Neural progenitor cell (in vitro differentiated cells): ENCODE results near the gene RPEL1.

Source experiments
- EZH2 ChIP-seq: fragments of 200-600 bp; sonication (generic); IDR thresholded peaks from 2 replicates; pipeline ENCODE4 v1.6.1; 2017; ENCODE audit warnings: antibody characterized with exemption, mild to moderate bottlenecking, moderate library complexity
- TF ChIP-seq, protein P1 (sequence below): fragments of 200-600 bp; sonication (generic); IDR thresholded peaks from 2 replicates; pipeline ENCODE4 v1.5.1; 2017; ENCODE audit warnings: antibody characterized with exemption, mild to moderate bottlenecking

GRCh38 chr10:103262229-103262628, 16.5 kb downstream of the RPEL1 start:
- TF ChIP-seq, protein P1, sequence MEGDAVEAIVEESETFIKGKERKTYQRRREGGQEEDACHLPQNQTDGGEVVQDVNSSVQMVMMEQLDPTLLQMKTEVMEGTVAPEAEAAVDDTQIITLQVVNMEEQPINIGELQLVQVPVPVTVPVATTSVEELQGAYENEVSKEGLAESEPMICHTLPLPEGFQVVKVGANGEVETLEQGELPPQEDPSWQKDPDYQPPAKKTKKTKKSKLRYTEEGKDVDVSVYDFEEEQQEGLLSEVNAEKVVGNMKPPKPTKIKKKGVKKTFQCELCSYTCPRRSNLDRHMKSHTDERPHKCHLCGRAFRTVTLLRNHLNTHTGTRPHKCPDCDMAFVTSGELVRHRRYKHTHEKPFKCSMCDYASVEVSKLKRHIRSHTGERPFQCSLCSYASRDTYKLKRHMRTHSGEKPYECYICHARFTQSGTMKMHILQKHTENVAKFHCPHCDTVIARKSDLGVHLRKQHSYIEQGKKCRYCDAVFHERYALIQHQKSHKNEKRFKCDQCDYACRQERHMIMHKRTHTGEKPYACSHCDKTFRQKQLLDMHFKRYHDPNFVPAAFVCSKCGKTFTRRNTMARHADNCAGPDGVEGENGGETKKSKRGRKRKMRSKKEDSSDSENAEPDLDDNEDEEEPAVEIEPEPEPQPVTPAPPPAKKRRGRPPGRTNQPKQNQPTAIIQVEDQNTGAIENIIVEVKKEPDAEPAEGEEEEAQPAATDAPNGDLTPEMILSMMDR = no peak
- TF ChIP-seq EZH2 = no peak
